GM19099 (cell line): ENCODE results near the gene SPC24.
A peak's percentile ranks its signal among the peaks of the same experiment; 100 is the strongest.

Experiments used
- POLR2A ChIP-seq: IDR thresholded peaks from 3 replicates; pipeline ENCODE4 v1.6.1; 2011; ENCODE audit warnings: low read depth; ENCODE audit not compliant: insufficient read length; ENCODE audit errors: extremely low read depth

SPC24 gene

DNA sequence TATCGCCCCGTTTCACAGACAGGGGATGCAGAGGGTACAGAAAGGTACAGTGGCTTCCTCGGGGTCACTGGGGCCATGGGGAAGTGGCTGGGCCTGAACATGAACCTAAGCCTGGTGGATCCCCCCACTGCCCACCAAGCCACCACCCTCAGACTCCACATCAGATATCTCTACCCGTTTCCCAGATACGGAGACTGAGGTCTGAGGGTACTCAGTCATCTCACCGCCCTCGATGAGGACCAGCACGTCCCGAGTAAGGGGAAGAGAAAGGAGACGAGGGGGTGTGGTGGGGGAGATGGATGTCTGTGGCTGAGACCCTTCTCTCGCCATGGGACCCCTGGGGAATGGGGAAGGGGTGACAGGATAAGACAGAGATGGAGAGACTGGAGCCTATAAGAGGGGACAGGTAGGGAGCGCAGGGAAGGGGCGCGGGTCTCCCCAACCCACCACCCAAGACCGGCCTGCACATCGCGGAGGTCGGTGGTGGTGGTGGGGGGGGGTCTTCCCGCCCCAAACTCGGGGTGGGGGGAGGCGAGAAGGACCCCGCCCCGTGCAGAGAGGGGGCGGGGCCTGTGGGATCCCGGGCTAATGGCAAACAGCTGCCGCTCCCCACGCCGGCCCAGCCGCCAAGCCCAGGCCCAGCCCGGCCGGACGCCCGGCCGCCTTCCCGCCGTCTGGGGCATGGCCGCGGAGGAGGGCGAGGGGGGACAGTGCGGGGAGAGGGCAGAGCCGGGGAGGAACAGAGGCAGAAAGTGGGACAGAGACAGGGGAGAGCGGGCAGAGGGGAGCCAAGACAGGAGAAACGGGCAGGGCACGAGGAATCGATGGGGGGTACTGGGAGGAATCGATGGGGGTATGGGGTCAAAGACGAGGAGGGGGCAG is 41.1 kb upstream of the SPC24 start:
- no peak for TF ChIP-seq POLR2A

- no peak for TF ChIP-seq POLR2A
Observed at GRCh38 chr19:11195681-11196080, 40.1 kb upstream of the SPC24 start.

DNA sequence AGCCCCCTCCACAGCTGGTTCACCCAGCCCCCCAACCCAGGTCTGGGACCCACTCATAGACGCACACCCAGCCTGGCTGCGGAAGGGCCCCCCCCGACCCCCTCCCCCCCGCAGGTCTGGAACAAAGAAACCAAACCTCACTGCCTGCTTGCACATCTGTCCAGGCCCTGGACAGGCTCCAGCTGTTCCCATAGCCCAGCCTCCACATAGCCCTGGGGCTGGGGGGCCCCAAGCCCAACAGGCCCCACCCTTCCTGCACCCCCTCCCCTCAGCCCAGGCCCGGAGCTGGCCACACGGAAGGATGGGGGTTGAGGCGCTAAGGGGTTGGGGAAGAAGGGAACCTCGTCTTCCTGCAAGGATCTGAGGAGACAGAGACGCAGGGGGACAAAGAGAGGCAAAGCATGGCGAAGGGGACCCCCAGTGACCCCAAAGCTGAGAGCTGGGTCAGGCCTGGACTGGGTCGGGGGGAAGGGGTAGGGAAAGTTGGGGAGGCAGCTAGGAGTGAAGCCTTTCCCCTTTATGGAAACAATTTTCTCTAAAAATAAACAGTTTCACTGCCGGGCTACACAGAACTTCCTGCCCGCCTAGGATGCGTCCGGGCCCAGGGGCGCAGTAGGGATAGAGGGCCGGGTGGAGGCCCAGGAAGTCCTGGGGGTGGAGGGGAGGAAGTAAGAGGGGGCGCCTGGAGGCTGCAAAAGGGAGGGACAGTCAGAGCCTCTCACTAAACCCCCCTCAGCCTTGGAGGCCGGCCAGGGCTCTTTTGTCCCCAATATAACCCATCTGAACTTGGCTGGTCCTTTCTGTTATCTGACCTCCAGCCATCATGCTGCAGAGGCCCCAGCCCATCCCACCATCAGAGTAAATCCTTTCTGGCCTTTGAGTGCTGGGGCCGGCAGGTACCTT is 39.3 kb upstream of the SPC24 start:
- TF ChIP-seq POLR2A: peak; percentile 37

- no peak for TF ChIP-seq POLR2A
Observed at GRCh38 chr19:11194173-11194572, 38.6 kb upstream of the SPC24 start.

DNA sequence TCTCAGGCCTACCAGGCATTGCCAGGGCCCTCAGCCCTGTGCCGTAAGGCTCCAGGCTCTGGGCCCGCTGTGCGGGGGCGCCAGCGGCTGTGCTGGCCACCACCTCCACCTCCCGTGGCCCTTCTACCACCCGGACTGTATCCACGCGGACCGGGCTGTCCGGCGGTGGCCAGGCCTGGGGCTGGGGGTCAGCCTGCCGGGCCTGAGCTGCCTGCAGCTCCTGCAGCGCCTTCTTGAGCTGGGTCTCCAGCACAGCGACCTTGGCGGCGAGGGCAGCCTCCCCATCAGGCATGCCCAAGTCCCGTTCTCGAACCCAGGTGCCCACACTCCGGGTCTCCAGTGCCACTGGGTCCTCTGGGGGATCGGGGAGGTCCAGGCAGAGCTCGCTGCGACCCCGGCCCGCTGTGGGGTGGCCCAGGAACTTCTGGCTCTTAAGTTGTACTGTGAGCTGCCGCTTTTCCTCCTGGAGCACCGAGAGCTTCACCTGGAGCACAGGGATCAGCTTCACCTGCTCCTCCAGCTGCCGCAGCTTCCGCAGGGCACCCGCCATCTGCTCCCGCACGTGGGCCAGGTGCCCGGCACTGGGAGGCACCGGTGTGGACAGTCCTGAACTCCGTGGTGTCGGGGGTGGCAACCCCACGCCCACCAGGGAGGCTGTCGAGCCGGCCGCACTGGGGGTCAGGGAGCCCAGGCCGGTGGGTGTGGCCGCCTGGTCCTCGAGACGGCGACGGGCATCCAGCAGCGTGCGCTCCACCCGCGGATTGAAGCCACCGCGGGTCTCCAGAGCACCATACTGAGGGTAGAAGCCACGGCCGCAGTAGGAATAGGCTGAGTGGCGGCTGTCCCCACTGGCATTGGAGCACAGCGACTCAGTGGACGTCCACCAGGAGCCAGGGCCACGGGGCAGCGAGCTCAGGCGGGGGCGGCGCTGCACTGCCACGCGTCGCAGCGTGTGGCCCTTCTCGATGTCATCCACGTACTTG is 37.7 kb upstream of the SPC24 start:
- TF ChIP-seq POLR2A: no peak

DNA sequence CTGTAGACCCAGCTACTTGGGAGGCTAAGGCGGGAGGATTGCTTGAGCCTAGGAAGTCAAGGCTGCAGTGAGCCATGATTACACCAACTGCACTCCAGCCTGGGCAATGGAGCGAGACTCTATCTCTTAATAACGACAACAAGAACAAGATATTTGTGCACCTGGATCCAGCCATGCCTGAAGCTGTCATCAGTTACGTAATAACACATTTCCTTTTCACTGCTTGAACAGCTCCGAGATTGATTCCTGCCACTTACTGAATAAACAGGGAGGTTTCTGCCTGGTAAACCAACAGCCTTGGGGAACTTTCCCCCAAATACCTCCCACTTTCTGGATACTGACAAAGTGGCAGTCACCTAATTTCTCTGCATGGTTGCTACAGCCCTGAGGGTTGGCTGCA is 36.4 kb upstream of the SPC24 start:
- no peak for TF ChIP-seq POLR2A

GRCh38 chr19:11191273-11191755 is 35.7 kb upstream of the SPC24 start:
- TF ChIP-seq POLR2A: no peak

- TF ChIP-seq POLR2A: no peak
Observed at GRCh38 chr19:11190501-11190900, 34.9 kb upstream of the SPC24 start.

DNA sequence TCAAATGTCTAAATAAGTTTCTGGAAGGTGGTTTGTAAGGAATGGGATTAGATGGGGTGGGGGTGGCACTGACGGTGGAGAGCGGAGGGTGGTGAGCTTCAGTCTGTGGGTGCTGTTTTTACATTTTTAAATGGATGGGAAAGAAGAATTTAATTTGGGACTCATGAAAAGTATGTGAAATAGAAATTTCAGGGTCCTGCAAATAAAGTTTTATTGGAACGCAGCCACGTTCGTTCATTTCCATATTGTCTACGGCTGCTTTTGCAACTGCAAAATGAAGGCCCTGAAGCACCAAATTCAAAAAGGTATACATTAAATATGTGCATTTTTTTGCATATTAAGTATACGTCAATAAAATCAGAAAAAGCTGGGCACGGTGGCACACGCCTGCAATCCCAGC is 31.9 kb upstream of the SPC24 start:
- no peak for TF ChIP-seq POLR2A

- TF ChIP-seq POLR2A: no peak
Observed at GRCh38 chr19:11182994-11183393, 27.4 kb upstream of the SPC24 start.

DNA sequence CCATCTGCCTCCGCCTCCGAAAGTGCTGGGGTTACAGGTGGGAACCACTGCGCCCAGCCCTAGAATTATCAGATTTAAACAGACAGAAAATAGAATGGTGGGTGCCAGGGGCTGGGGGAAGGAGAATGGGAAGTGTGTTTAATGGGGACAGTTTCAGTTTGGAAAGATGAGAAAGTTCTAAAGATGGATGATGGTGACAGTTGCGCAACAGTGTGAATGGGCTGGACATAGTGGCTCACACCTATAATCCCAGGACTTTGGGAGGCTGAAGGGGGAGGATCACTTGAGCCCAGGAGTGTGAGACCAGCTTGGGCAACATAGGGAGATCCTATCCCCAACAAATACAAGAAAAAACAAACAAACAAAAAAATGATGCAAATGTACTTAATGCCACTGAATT is 25.9 kb upstream of the SPC24 start:
- TF ChIP-seq POLR2A: no peak

DNA sequence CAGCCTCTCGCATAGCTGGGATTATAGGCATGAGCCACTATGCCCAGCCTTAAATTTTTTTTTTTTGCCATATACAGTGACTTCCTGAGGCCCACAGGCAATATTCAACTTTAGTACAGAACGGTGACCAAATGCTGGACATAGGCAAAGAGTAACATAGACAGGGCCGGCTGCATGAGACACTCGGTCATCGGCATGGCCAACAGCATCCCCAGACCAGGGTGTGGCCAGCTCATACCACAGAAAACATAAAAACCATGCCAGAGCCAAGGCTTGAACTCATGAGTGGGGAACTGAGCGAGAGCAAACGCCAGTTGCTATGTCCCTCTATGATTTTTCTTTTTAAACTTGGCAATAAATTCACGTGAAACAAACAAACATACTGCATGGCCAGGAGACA is 24.8 kb upstream of the SPC24 start:
- TF ChIP-seq POLR2A: no peak

DNA sequence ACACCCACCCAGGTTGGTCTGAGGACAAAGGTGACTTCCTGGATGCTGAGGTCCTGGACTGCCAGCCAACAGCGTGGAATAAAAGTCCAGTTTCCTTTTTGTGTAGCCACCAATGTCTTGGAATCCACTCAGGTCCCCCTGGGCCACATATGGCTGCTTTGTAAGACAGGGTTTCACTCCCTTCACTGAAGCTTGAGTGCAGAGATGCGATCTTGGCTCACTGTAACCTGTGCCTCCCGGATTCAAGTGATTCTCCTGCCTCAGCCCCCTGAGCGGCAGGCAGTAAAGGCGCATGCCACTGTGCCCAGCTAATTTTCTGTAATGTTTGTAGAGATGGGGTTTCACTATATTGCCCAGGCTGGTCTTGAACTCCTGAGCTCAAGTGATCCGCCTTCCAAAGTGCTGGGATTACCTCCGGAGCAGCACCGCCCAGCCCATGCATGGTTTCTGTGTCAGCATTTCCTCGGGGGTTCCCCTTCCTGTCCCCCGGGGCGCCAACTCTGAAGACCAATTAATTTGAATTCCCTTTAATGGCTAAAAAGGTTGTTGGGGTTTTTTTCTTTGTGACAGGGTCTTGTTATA is 24.2 kb upstream of the SPC24 start:
- peak; percentile 44 for TF ChIP-seq POLR2A

DNA sequence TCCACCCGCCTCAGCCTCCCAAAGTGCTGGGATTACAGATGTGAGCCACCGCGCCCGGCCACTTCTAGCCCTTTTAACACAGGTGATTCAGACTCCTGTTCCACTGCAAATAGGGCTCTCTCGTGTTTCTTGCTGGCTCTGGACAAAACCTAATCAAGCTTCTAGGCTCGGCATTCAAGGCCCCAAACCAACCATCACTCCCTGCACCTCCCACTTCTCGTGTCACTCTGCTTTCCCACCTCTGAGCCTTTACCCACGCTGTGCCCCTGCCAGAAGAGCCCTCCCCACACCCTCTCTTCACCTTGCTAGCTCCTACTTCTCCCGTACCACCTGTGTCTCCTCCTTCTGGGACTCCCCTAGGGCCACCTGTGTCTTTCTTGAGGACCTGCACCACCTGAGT is 22.0 kb upstream of the SPC24 start:
- no peak for TF ChIP-seq POLR2A
